ENCODE results near the gene TNIK. TPM values are rescaled to one million over a fixed set of nuclear protein-coding genes. Genes with fewer than 3 reads are reported as not detected.

Gene TNIK
- total and polyA plus RNA-seq, 8 donors = 2.1 to 40.2 (median 10.1) TPM

GRCh38 chr3:171497468-171497867, 37.3 kb upstream of the TNIK start:
- DNase-seq = no peak
- no peaks in the 10 kb centered on the region for H3K27me3 ChIP-seq
- TF ChIP-seq EP300 (IDR thresholded peaks at IDR 0.05) (no peak), CTCF (IDR thresholded peaks at IDR 0.05) (no peak)
- H3K27ac ChIP-seq = no peak overlapping the region
- intact Hi-C loops (cut with DNase I; ENCODE audit: low total_unique reads) = no loop called here
- H3K9me3 ChIP-seq = no peaks in the 10 kb centered on the region
- H3K36me3 ChIP-seq = no peaks in the 10 kb centered on the region
- H3K4me1 ChIP-seq = no peaks in the 10 kb centered on the region
- WGBS, 5 donors = 89 to 98% (median 93%) methylated on average over 1 of the region's 1 CpG
- H3K4me3 ChIP-seq = no peak overlapping the region

GRCh38 chr3:171495413-171495812, 35.2 kb upstream of the TNIK start:
- Histone ChIP-seq H3K27me3 (no peaks in the 10 kb centered on the region), H3K9me3 (no peaks in the 10 kb centered on the region), H3K27ac (no peak overlapping the region), H3K36me3 (no peaks in the 10 kb centered on the region), H3K4me3 (no peak overlapping the region), H3K4me1 (no peaks in the 10 kb centered on the region)
- no peak for DNase-seq
- no peak for TF ChIP-seq POLR2A (IDR thresholded peaks at IDR 0.05)
- TF ChIP-seq POLR2AphosphoS5 (IDR thresholded peaks at IDR 0.05) = no peak
- TF ChIP-seq EP300 (IDR thresholded peaks at IDR 0.05) = no peak
- no peak for TF ChIP-seq CTCF (IDR thresholded peaks at IDR 0.05)
- intact Hi-C loops (cut with DNase I; ENCODE audit: low total_unique reads) = no loop called here

- peak in 1 of 2 donors; percentile 18 for DNase-seq
- 79 to 86% (median 81%) methylated on average over 4 of the region's 4 CpGs for WGBS, 5 donors
These were observed 34.4 kb upstream of the TNIK start for GRCh38 chr3:171494457-171495109.

GRCh38 chr3:171491361-171491760, 31.2 kb upstream of the TNIK start:
- no peaks in the 10 kb centered on the region for H3K4me1 ChIP-seq
- H3K9me3 ChIP-seq = no peaks in the 10 kb centered on the region
- no peak overlapping the region for H3K27ac ChIP-seq
- H3K27me3 ChIP-seq = no peaks in the 10 kb centered on the region
- 24 to 48% (median 36%) methylated on average over 2 of the region's 2 CpGs for WGBS, 5 donors
- no peaks in the 10 kb centered on the region for H3K36me3 ChIP-seq
- TF ChIP-seq CTCF (IDR thresholded peaks at IDR 0.05) (no peak), POLR2AphosphoS5 (IDR thresholded peaks at IDR 0.05) (no peak), POLR2A (IDR thresholded peaks at IDR 0.05) (no peak)
- intact Hi-C loops (cut with DNase I; ENCODE audit: low total_unique reads) = no loop called here
- peak in 1 of 2 donors; percentile 9 for DNase-seq
- no peak overlapping the region for H3K4me3 ChIP-seq

More at GRCh38 chr3:171494457-171495109, 34.4 kb upstream of the TNIK start:
- intact Hi-C loops (cut with DNase I; ENCODE audit: low total_unique reads) = no loop called here
- H3K9me3 ChIP-seq = no peaks in the 10 kb centered on the region
- no peaks in the 10 kb centered on the region for H3K27me3 ChIP-seq
- TF ChIP-seq EP300 (IDR thresholded peaks at IDR 0.05) (no peak), POLR2A (IDR thresholded peaks at IDR 0.05) (no peak), POLR2AphosphoS5 (IDR thresholded peaks at IDR 0.05) (no peak), CTCF (IDR thresholded peaks at IDR 0.05) (no peak)
- H3K27ac ChIP-seq = no peak overlapping the region
- no peak overlapping the region for H3K4me3 ChIP-seq
- H3K4me1 ChIP-seq = no peaks in the 10 kb centered on the region
- H3K36me3 ChIP-seq = no peaks in the 10 kb centered on the region

Data from stomach (tissue), 9 donors.